GM19328 (cell line): ENCODE data around the gene CEP43.
A peak's percentile ranks its signal among the peaks of the same experiment; 100 is the strongest.

Source experiments
- ATAC-seq: cut with Tn5 transposase; IDR thresholded peaks from one replicate; pipeline ENCODE4 v1.9.1; 2021; ENCODE audit warnings: mild to moderate bottlenecking, moderate library complexity; ENCODE audit not compliant: unreplicated experiment

Gene CEP43

GRCh38 chr6:166960609-166960978 is 38.6 kb upstream of the CEP43 start:
- no peak for ATAC-seq

GRCh38 chr6:166966268-166966667 is 32.9 kb upstream of the CEP43 start:
- no peak for ATAC-seq

- ATAC-seq: no peak
Measured at GRCh38 chr6:166969390-166970002, 29.7 kb upstream of the CEP43 start.

- no peak for ATAC-seq
Measured at GRCh38 chr6:166970091-166970490, 29.1 kb upstream of the CEP43 start.

- ATAC-seq: no peak
Measured at GRCh38 chr6:166970776-166971175, 28.4 kb upstream of the CEP43 start.

GRCh38 chr6:166971271-166971670 is 27.9 kb upstream of the CEP43 start:
- no peak for ATAC-seq

- no peak for ATAC-seq
Measured at GRCh38 chr6:166972101-166972500, 27.1 kb upstream of the CEP43 start.

GRCh38 chr6:166976636-166977035 is 22.6 kb upstream of the CEP43 start:
- no peak for ATAC-seq

GRCh38 chr6:166977621-166978525 is 21.3 kb upstream of the CEP43 start:
- no peak for ATAC-seq

GRCh38 chr6:166980738-166981137 is 18.5 kb upstream of the CEP43 start:
- ATAC-seq: no peak

- ATAC-seq: no peak
Measured at GRCh38 chr6:166987448-166987847, 11.7 kb upstream of the CEP43 start.

GRCh38 chr6:166987930-166988329 is 11.3 kb upstream of the CEP43 start:
- ATAC-seq: no peak

GRCh38 chr6:166988674-166989201 is 10.5 kb upstream of the CEP43 start:
- no peak for ATAC-seq

- peak; percentile 57 for ATAC-seq
Measured at GRCh38 chr6:166989427-166990032, 9.7 kb upstream of the CEP43 start.

- ATAC-seq: no peak
Measured at GRCh38 chr6:166996406-166996805, 2.8 kb upstream of the CEP43 start.

GRCh38 chr6:166997348-166997747 is 1.8 kb upstream of the CEP43 start:
- ATAC-seq: no peak

- no peak for ATAC-seq
Measured at GRCh38 chr6:166997768-166998255, 1.4 kb upstream of the CEP43 start.

- ATAC-seq: peak; percentile 11
Measured at GRCh38 chr6:166998256-166999144, 697 bp upstream of the CEP43 start.

GRCh38 chr6:166999884-167000253 is 672 bp downstream of the CEP43 start:
- no peak for ATAC-seq

- ATAC-seq: no peak
Measured at GRCh38 chr6:167000759-167001158, 1.6 kb downstream of the CEP43 start.
